Type B pancreatic cell (in vitro differentiated cells): ENCODE results near the gene PRKN. TPM values are rescaled to one million over a fixed set of nuclear protein-coding genes. Genes with fewer than 3 reads are reported as not detected.

Experiments
- DNase-seq: peaks from one replicate; pipeline ENCODE4 v3.0.0; 2021; ENCODE audit warnings: mixed read lengths; ENCODE audit not compliant: unreplicated experiment; ENCODE audit errors: extremely low spot score
- H3K27ac Mint-ChIP-seq: 2 replicates; pipeline ENCODE4 v1.8.0; 2021; ENCODE audit warnings: mild to moderate bottlenecking, mixed read lengths
- H3K27me3 Mint-ChIP-seq: 2 replicates; pipeline ENCODE4 v1.8.0; 2021; ENCODE audit warnings: mixed read lengths
- H3K36me3 Mint-ChIP-seq: 2 replicates; pipeline ENCODE4 v1.8.0; 2021; ENCODE audit warnings: mixed read lengths
- H3K4me1 Mint-ChIP-seq: one replicate; pipeline ENCODE4 v1.8.0; 2021; ENCODE audit warnings: mixed read lengths; ENCODE audit not compliant: unreplicated experiment
- H3K4me3 Mint-ChIP-seq: 2 replicates; pipeline ENCODE4 v1.8.0; 2021; ENCODE audit warnings: mild to moderate bottlenecking, mixed read lengths
- H3K9me3 Mint-ChIP-seq: 2 replicates; pipeline ENCODE4 v1.8.0; 2021; ENCODE audit warnings: mixed read lengths
- total RNA-seq: library from RNA; stranded (reverse); gene quantifications from 2 replicates; pipeline ENCODE4 v1.2.1, GENCODE V29; 2021; ENCODE audit warnings: low replicate concordance
- TF ChIP-seq, protein P1 (sequence below): fragments of 200-600 bp; sonication (generic); conservative IDR thresholded peaks from 2 replicates; pipeline ENCODE4 v1.5.0; 2021; ENCODE audit warnings: antibody characterized with exemption, mild to moderate bottlenecking

The PRKN gene
- total RNA-seq, 1 donor from 2014 or later = 6.2 TPM

DNA sequence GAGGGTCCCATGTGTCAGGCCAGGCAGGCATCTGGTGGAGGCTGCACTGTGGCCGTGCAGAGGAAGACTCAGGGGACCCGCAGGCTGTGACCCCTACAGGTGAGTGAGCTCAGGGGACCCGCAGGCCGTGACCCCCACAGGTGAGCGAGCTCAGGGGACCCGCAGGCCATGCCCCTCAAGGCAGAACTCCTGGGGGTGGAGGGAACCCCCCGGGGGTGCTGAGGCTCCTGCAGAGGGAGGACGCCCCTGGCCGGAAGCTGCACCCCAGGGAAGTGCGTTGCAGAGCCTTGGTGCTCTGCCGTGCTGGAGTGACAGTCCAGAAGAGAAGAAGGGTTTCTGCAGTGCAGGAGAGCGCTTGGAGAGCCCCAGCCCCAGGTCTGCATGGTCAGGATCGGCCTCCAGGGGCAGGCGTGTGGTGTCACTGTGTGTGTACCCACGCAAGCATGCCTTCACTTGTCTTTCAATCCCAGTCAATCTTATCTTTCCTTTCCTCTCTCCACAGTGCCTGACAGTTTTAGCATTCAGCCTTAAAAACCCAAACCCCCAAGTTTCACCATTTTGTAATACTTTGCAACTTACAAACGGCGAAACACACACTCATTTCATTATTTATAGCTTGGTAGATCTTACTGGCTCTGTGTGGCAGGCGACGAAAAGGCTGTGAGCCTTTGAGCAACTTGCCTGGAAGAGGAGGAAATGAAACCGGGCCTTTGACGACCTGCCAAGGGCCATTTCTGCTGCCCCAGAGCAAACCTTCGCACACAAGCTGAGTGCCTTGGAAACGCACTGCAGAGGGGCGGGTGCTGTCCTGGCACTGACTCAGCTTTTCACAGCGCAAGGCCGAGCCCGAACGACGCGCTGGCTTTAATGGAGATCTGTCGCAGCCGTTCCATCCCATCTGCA lies 1352.3 kb downstream of the PRKN start:
- no peak overlapping the region for H3K4me3 Mint-ChIP-seq
- H3K36me3 Mint-ChIP-seq = no peaks in the 10 kb centered on the region
- H3K27ac Mint-ChIP-seq = no peak overlapping the region
- H3K9me3 Mint-ChIP-seq = no peaks in the 10 kb centered on the region
- H3K27me3 Mint-ChIP-seq = no peaks in the 10 kb centered on the region
- DNase-seq = no peak
- no peaks in the 10 kb centered on the region for H3K4me1 Mint-ChIP-seq
- TF ChIP-seq, protein P1, sequence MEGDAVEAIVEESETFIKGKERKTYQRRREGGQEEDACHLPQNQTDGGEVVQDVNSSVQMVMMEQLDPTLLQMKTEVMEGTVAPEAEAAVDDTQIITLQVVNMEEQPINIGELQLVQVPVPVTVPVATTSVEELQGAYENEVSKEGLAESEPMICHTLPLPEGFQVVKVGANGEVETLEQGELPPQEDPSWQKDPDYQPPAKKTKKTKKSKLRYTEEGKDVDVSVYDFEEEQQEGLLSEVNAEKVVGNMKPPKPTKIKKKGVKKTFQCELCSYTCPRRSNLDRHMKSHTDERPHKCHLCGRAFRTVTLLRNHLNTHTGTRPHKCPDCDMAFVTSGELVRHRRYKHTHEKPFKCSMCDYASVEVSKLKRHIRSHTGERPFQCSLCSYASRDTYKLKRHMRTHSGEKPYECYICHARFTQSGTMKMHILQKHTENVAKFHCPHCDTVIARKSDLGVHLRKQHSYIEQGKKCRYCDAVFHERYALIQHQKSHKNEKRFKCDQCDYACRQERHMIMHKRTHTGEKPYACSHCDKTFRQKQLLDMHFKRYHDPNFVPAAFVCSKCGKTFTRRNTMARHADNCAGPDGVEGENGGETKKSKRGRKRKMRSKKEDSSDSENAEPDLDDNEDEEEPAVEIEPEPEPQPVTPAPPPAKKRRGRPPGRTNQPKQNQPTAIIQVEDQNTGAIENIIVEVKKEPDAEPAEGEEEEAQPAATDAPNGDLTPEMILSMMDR = peak; percentile 53

DNA sequence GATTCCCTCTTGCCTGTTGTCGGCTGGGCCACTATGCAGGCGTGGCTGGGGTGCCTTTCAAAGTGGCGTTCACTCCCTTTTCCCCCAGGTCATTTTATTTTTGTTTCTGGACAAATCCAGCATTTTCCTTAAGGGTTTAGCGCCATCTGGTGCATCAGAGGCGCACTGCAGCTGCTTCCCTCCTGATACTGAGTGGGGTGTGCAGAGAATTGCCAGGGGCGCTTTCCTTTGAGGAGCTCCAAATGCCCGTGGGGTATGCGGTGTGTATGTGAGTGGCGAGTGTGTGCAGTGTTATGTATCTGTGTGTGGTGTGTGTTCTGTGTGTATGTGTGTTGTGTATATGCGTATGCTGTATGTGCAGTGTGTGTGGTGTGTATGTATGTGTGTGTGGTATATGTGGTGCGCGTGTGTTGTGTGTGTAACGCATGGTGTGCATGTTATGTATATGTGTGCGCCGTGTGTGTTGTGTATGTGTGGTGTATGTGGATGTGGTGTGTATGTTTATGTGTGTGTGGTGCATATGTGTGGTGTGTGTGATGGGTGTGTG lies 1353.6 kb downstream of the PRKN start:
- TF ChIP-seq, protein P1 = peak; percentile 98
- no peaks in the 10 kb centered on the region for H3K9me3 Mint-ChIP-seq
- no peak overlapping the region for H3K27ac Mint-ChIP-seq
- no peaks in the 10 kb centered on the region for H3K27me3 Mint-ChIP-seq
- no peak overlapping the region for H3K4me3 Mint-ChIP-seq
- no peaks in the 10 kb centered on the region for H3K4me1 Mint-ChIP-seq
- no peaks in the 10 kb centered on the region for H3K36me3 Mint-ChIP-seq
- peak; percentile 81 for DNase-seq

DNA sequence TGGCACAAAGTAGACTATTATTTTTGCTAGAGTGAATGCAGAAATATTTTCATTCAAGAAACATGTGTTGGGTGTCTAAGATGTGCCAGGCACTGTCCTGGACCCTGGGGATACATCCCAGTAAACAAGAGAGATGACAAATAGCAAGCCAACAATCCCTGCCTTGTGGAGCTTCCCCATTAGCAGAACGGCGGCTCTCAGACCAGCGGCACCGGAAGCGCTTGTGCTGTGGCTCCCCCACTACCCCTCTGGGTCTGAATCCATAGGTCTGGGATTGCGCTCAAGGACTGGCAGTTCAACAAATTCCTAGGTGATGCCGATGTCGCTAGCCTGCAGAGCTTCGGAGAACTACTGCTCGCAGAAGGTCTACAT lies 1355.2 kb downstream of the PRKN start:
- Mint-ChIP-seq H3K36me3 (no peaks in the 10 kb centered on the region), H3K27me3 (no peaks in the 10 kb centered on the region), H3K4me3 (no peak overlapping the region), H3K4me1 (peaks cover 3% of the 10 kb centered on the region), H3K9me3 (no peaks in the 10 kb centered on the region), H3K27ac (no peak overlapping the region)
- DNase-seq = no peak
- TF ChIP-seq, protein P1 = no peak

DNA sequence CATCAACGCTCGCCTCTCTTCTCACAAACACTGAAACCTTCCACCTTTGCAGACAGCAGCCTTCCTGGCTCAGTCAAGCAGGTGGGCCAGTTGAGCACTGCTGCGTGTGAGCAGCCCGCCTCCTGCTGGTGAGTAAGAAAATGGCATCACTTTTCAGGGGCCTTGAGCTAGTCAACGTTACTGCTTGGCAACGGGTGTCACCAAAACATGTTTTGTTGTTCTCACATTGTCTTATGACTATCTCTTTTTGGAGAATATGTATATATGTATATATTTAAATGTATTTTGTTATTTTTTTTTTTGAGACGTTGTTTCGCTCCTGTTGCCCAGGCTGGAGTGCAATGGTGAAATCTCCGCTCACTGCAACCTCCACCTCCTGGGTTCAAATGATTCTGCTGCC lies 1356.7 kb downstream of the PRKN start:
- Mint-ChIP-seq H3K4me3 (no peak overlapping the region), H3K36me3 (no peaks in the 10 kb centered on the region), H3K27me3 (no peaks in the 10 kb centered on the region), H3K9me3 (no peaks in the 10 kb centered on the region), H3K27ac (no peak overlapping the region), H3K4me1 (peaks cover 3% of the 10 kb centered on the region)
- no peak for DNase-seq
- TF ChIP-seq, protein P1 = peak; percentile 97

DNA sequence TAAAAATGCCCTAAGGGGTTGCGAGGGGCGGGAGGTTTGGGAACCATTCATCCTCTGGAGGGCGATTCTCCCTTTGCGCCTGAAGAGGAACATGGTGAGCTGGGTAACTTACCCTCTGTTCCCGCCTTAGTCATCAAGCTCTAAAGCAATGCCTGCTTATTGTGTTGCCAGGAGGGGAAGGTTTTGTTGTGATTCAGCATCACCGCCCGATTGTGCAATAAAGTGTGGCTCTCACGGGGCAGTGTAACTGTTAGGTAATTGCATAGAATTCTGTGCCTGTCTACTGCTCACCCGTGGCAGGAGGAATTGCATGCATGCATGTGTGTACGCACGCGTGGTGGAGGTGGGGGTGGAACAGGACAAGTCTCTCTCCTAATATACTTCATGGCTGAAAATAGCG lies 1358.2 kb downstream of the PRKN start:
- TF ChIP-seq, protein P1 = no peak
- no peaks in the 10 kb centered on the region for H3K36me3 Mint-ChIP-seq
- H3K4me1 Mint-ChIP-seq = peaks cover 3% of the 10 kb centered on the region
- H3K27me3 Mint-ChIP-seq = no peaks in the 10 kb centered on the region
- DNase-seq = no peak
- H3K4me3 Mint-ChIP-seq = no peak overlapping the region
- H3K9me3 Mint-ChIP-seq = no peaks in the 10 kb centered on the region
- no peak overlapping the region for H3K27ac Mint-ChIP-seq
